Muscle layer of colon (tissue), 2 donors: Measurements from ENCODE around the gene SPDL1.

Experiments
- H3K27ac ChIP-seq: one replicate; pipeline ENCODE4 v1.7.0; 2013; ENCODE audit warnings: low read depth, mild to moderate bottlenecking, low read length, moderate library complexity
- H3K27me3 ChIP-seq, 2 donors: one replicate each; pipeline ENCODE4 v1.7.0; 2013; ENCODE audit warnings: low read length in 2 of 2, mild to moderate bottlenecking in 2 of 2; ENCODE audit not compliant: insufficient read depth in 2 of 2, control insufficient read depth in 1 of 2
- H3K36me3 ChIP-seq: one replicate; pipeline ENCODE4 v1.7.0; 2013; ENCODE audit warnings: mild to moderate bottlenecking, low read length; ENCODE audit not compliant: insufficient read depth
- H3K4me1 ChIP-seq: one replicate; pipeline ENCODE4 v1.7.0; 2013; ENCODE audit warnings: mild to moderate bottlenecking, low read length; ENCODE audit not compliant: insufficient read depth
- H3K4me3 ChIP-seq, 2 donors: one replicate each; pipeline ENCODE4 v1.7.0; 2013; ENCODE audit warnings: low read length in 2 of 2, low read depth in 1 of 2, mild to moderate bottlenecking in 1 of 2, moderate library complexity in 1 of 2
- H3K9ac ChIP-seq: one replicate; pipeline ENCODE4 v1.7.0; 2013; ENCODE audit warnings: low read length
- H3K9me3 ChIP-seq: one replicate; pipeline ENCODE4 v1.7.0; 2013; ENCODE audit warnings: mild to moderate bottlenecking, low read length
- donor health status: abdominal sarcoma.
- donor health status: Adenocarcinoma of cecum.

SPDL1 gene

GRCh38 chr5:169583424-169584220 lies at the start of gene SPDL1:
TSS of gene SPDL1 (plus strand) at chr5:169583773. CDS start at chr5:169588417, 4,644 bp downstream.
- Histone ChIP-seq H3K9me3 (no peaks in the 10 kb centered on the region), H3K27ac (peak within 1 kb of the TSS; percentile 69), H3K36me3 (no peaks in the 10 kb centered on the region), H3K4me3 (peak within 1 kb of the TSS; percentile 75 to 87), H3K4me1 (no peaks in the 10 kb centered on the region), H3K27me3 (no peaks in the 10 kb centered on the region), H3K9ac (peak within 1 kb of the TSS; percentile 47)

DNA sequence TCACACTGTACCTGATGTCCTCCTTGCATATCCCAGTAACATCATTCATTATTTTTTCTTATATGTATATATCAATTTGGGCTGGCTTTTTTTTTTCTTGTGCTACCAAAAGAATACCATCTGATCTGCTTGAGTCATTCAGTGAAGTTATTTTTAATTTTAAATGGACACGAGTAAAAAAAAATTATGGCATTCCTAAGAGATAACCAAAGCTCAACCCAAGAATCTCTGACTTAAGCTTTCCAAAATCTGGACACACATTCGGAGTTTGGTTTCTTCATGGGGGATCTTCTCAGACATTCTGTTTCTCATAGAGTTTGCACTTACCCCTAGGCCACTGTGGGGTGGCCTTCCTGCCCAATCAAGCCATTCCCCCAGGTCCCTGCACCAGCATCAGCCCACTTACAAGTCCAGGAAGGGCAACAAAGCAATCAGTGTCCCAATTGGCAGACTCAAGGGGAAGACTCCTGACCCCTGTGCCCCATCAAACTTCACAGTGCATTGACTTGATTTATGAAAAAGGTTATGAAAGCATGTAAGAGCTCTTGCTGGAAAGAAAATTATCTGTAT lies 49.2 kb upstream of the SPDL1 start:
- Histone ChIP-seq H3K36me3 (no peaks in the 10 kb centered on the region), H3K4me3 (no peak overlapping the region), H3K27me3 (no peaks in the 10 kb centered on the region), H3K9ac (no peak overlapping the region), H3K27ac (no peak overlapping the region), H3K4me1 (no peaks in the 10 kb centered on the region), H3K9me3 (no peaks in the 10 kb centered on the region)

DNA sequence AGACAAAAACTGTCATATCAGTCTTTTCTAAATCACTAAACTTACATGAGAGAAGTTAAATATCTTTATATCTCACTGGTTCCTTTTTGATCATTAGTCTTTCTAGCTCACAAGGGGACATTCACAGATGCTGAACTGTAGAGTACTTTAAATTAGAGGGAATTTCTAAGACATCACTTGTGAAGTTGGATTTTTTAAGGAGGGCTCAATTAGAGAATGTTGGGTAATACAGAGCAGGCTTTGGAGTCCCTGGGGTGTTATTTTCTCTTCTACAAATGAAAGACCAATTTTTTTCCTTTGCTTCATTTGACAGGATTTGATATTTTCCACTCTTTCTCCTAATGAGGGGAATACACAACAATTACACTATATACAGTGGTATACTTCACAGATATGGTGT lies 48.6 kb upstream of the SPDL1 start:
- H3K4me1 ChIP-seq, result no peaks in the 10 kb centered on the region
- no peak overlapping the region for H3K27ac ChIP-seq
- H3K9ac ChIP-seq, result no peak overlapping the region
- no peak overlapping the region for H3K4me3 ChIP-seq
- H3K9me3 ChIP-seq, result no peaks in the 10 kb centered on the region
- H3K27me3 ChIP-seq, result no peaks in the 10 kb centered on the region
- no peaks in the 10 kb centered on the region for H3K36me3 ChIP-seq

DNA sequence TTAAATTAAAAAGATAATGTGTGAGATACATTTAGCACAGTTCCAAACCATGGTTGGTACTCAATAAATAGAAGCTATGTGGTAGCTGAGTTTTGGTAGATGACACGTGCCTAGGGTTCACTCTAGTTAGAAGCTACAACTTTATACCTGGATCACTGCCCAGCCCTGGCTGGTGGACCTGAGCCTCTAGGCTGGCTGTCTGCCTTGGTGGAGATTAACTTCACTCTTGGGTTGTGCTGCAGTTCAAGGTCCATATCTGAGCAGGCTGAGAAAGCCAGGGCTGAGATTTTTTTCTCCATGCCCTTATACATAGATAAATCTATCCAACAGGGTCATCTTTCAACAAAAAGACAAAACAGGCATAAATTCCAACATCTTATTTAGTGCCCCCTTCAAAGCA lies 44.6 kb upstream of the SPDL1 start:
- Histone ChIP-seq H3K9ac (no peak overlapping the region), H3K27me3 (no peaks in the 10 kb centered on the region), H3K4me3 (no peak overlapping the region), H3K4me1 (no peaks in the 10 kb centered on the region), H3K9me3 (no peaks in the 10 kb centered on the region), H3K27ac (no peak overlapping the region), H3K36me3 (no peaks in the 10 kb centered on the region)

GRCh38 chr5:169542811-169543210 lies 40.8 kb upstream of the SPDL1 start:
- H3K27me3 ChIP-seq, result no peaks in the 10 kb centered on the region
- H3K36me3 ChIP-seq, result no peaks in the 10 kb centered on the region
- H3K9me3 ChIP-seq, result no peaks in the 10 kb centered on the region
- H3K27ac ChIP-seq, result no peak overlapping the region
- no peaks in the 10 kb centered on the region for H3K4me1 ChIP-seq
- H3K4me3 ChIP-seq, result no peak overlapping the region
- H3K9ac ChIP-seq, result no peak overlapping the region

- H3K9ac ChIP-seq, result no peak overlapping the region
- H3K36me3 ChIP-seq, result no peaks in the 10 kb centered on the region
- H3K27me3 ChIP-seq, result peaks cover 0 to 3% of the 10 kb centered on the region in 2 donors
- H3K27ac ChIP-seq, result no peak overlapping the region
- no peaks in the 10 kb centered on the region for H3K4me1 ChIP-seq
- no peak overlapping the region for H3K4me3 ChIP-seq
- H3K9me3 ChIP-seq, result no peaks in the 10 kb centered on the region
Measured at GRCh38 chr5:169544264-169544950, 39.2 kb upstream of the SPDL1 start.

- Histone ChIP-seq H3K27ac (no peak overlapping the region), H3K4me3 (no peak overlapping the region), H3K4me1 (no peaks in the 10 kb centered on the region), H3K9ac (no peak overlapping the region), H3K27me3 (peaks cover 0 to 3% of the 10 kb centered on the region in 2 donors), H3K9me3 (no peaks in the 10 kb centered on the region), H3K36me3 (no peaks in the 10 kb centered on the region)
Measured at GRCh38 chr5:169545762-169546161, 37.8 kb upstream of the SPDL1 start.

DNA sequence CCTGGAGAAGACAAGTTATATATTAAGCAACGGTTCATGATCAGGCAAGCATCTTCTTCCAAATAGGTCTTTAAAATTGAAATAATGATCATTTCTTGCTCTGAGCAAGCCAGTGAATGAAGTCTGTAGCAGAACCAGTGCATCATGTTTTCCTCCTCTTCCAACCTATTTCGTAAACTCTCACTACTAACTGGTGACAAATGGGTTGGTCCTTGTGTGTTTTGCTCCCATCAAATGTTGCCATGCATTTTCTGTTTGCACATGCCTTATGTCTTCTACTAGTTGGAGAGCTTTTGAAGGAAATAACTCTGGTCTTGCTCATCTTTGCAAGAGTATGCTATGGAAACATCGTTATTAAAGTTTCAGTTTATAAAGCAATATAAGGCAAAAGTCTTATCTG lies 37.2 kb upstream of the SPDL1 start:
- H3K9ac ChIP-seq, result no peak overlapping the region
- no peaks in the 10 kb centered on the region for H3K9me3 ChIP-seq
- H3K4me3 ChIP-seq, result no peak overlapping the region
- H3K4me1 ChIP-seq, result no peaks in the 10 kb centered on the region
- no peaks in the 10 kb centered on the region for H3K36me3 ChIP-seq
- H3K27ac ChIP-seq, result no peak overlapping the region
- H3K27me3 ChIP-seq, result peaks cover 0 to 3% of the 10 kb centered on the region in 2 donors

- Histone ChIP-seq H3K9me3 (no peaks in the 10 kb centered on the region), H3K4me3 (no peak overlapping the region), H3K9ac (no peak overlapping the region), H3K27me3 (peaks cover 0 to 3% of the 10 kb centered on the region in 2 donors), H3K27ac (no peak overlapping the region), H3K4me1 (no peaks in the 10 kb centered on the region), H3K36me3 (no peaks in the 10 kb centered on the region)
Measured at GRCh38 chr5:169547508-169547907, 36.1 kb upstream of the SPDL1 start.

DNA sequence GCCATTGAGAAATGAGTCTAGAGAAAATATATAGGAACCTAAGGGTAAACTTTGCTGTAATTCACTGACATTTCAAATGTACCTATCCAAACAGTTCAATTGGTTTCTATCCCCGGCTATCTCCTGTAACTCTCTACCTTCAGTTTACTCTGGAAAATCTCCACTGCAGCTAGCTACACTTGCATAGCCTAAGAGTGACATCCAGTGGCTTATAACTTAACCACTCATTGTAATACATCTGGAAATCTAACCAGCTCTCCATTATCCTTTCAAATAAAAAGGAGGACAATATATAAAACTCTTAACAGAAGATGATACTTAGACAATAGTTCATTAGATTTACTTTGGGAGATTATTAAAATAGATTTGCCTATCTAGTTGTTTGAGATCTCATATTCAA lies 35.3 kb upstream of the SPDL1 start:
- Histone ChIP-seq H3K4me3 (no peak overlapping the region), H3K36me3 (no peaks in the 10 kb centered on the region), H3K9ac (no peak overlapping the region), H3K9me3 (no peaks in the 10 kb centered on the region), H3K27me3 (peaks cover 0 to 3% of the 10 kb centered on the region in 2 donors), H3K27ac (no peak overlapping the region), H3K4me1 (no peaks in the 10 kb centered on the region)

- H3K36me3 ChIP-seq, result no peaks in the 10 kb centered on the region
- H3K27me3 ChIP-seq, result peaks cover 0 to 3% of the 10 kb centered on the region in 2 donors
- H3K9me3 ChIP-seq, result no peaks in the 10 kb centered on the region
- no peak overlapping the region for H3K27ac ChIP-seq
- no peak overlapping the region for H3K9ac ChIP-seq
- H3K4me1 ChIP-seq, result no peaks in the 10 kb centered on the region
- H3K4me3 ChIP-seq, result no peak overlapping the region
Measured at GRCh38 chr5:169549453-169550100, 34.0 kb upstream of the SPDL1 start.
